Panc1 (cell line): ENCODE data around the gene SLC22A12. TPM values are rescaled to one million over a fixed set of nuclear protein-coding genes. Genes with fewer than 3 reads are reported as not detected.
A peak's percentile ranks its signal among the peaks of the same experiment; 100 is the strongest.
"Not testable (repeated sequence)": the region's sequence is repeated elsewhere in the genome, so short reads cannot be mapped to it uniquely, and the experiment has no call there.

Experiments
- ATAC-seq: fragments of 200-7000 bp; cut with Tn5 transposase; 2 replicates; pipeline ENCODE4 v1.9.1; 2020; ENCODE audit warnings: mild to moderate bottlenecking, moderate library complexity
- BruUV-seq: library from RNA; stranded (reverse); fragments of 400-500 nt; replicated peaks from 2 replicates; lab custom pipeline; 2021; lab: Mats Ljungman, UMichigan
- CTCF ChIA-PET: fragments of 300-600 bp; sonication (Branson Sonifier 250); formaldehyde crosslinking; loops from one replicate; lab custom pipeline; 2022; ENCODE audit warnings: antibody characterized with exemption; lab: Charles Lee
- POLR2A ChIA-PET: fragments of 300-600 bp; sonication (Branson Sonifier 250); formaldehyde crosslinking; loops from one replicate; lab custom pipeline; 2022; ENCODE audit warnings: antibody characterized with exemption; lab: Charles Lee
- DNase-seq: peaks from one replicate; pipeline ENCODE4 v3.0.0-alpha.2; 2010; ENCODE audit warnings: low read depth, low spot score
- H3K27ac ChIP-seq: 2 replicates; pipeline ENCODE4 v1.5.1; 2011; ENCODE audit warnings: mild to moderate bottlenecking, low read length, inconsistent platforms
- H3K27me3 ChIP-seq: fragments of 200-500 bp; sonication (Bioruptor generic); 2 replicates; pipeline ENCODE4 v1.6.0; 2014; ENCODE audit warnings: low read length, inconsistent platforms; ENCODE audit not compliant: control insufficient read depth, insufficient read depth
- H3K36me3 ChIP-seq: fragments of 200-500 bp; sonication (Bioruptor generic); 2 replicates; pipeline ENCODE4 v1.5.1; 2014; ENCODE audit warnings: inconsistent platforms, mild to moderate bottlenecking, low read length, moderate library complexity; ENCODE audit not compliant: control insufficient read depth, insufficient read depth
- H3K4me1 ChIP-seq: 2 replicates; pipeline ENCODE4 v1.5.1; 2011; ENCODE audit warnings: inconsistent platforms, mild to moderate bottlenecking, low read length, moderate library complexity; ENCODE audit not compliant: control insufficient read depth, insufficient read depth
- H3K4me3 ChIP-seq, 2 experiments: 2 replicates each; pipeline ENCODE4 v1.5.1; 2011 to 2012; ENCODE audit warnings: low read depth in 2 of 2, low read length in 2 of 2, mild to moderate bottlenecking in 2 of 2, inconsistent platforms in 1 of 2, moderate library complexity in 1 of 2
- H3K9me3 ChIP-seq: fragments of 200-500 bp; sonication (Bioruptor generic); 2 replicates; pipeline ENCODE4 v1.5.1; 2014; ENCODE audit warnings: low read depth, mild to moderate bottlenecking, inconsistent platforms, low read length, moderate library complexity; ENCODE audit not compliant: control insufficient read depth, insufficient read depth
- CTCF ChIP-seq: fragments of 450-650 bp; IDR thresholded peaks from 2 replicates; pipeline ENCODE4 v1.5.1; 2017; ENCODE audit warnings: mild to moderate bottlenecking
- POLR2AphosphoS5 ChIP-seq: IDR thresholded peaks from 2 replicates; pipeline ENCODE4 v1.6.1; 2012; ENCODE audit warnings: mild to moderate bottlenecking, low read depth, low read length, moderate library complexity
- REST ChIP-seq, 2 experiments: IDR thresholded peaks; 2 replicates each; pipeline ENCODE4 v1.6.1; 2011 to 2012; ENCODE audit warnings: low read depth in 2 of 2, control low read depth in 1 of 2, low read length in 1 of 2, mild to moderate bottlenecking in 1 of 2, moderate library complexity in 1 of 2; ENCODE audit not compliant: insufficient read depth in 1 of 2
- SIN3A ChIP-seq: IDR thresholded peaks from 2 replicates; pipeline ENCODE4 v1.6.1; 2012; ENCODE audit warnings: low read depth, mild to moderate bottlenecking, low read length, moderate library complexity, borderline replicate concordance; ENCODE audit not compliant: insufficient read depth
- TCF7L2 ChIP-seq: IDR thresholded peaks from 2 replicates; pipeline ENCODE4 v1.6.1; 2011; ENCODE audit warnings: mild to moderate bottlenecking, low read depth, low read length, inconsistent platforms
- in situ Hi-C: cut with HindIII; loops from 2 replicates; pipeline ENCODE4 v1.10.0; 2016; ENCODE audit warnings: low sequenced_read_pairs, low pct_unique_long_range_greater_than_20kb
- intact Hi-C: fragments of 100-400 bp; cut with micrococcal nuclease; formaldehyde crosslinking; loops from one replicate; pipeline ENCODE4 v1.10.0; 2022; ENCODE audit not compliant: unreplicated experiment
- total RNA-seq: library from RNA; stranded (reverse); gene quantifications from one replicate; pipeline ENCODE4 v1.2.1, GENCODE V29; 2021; ENCODE audit not compliant: unreplicated experiment

The SLC22A12 gene
- total RNA-seq, 1 experiment from 2014 or later: not detected

DNA sequence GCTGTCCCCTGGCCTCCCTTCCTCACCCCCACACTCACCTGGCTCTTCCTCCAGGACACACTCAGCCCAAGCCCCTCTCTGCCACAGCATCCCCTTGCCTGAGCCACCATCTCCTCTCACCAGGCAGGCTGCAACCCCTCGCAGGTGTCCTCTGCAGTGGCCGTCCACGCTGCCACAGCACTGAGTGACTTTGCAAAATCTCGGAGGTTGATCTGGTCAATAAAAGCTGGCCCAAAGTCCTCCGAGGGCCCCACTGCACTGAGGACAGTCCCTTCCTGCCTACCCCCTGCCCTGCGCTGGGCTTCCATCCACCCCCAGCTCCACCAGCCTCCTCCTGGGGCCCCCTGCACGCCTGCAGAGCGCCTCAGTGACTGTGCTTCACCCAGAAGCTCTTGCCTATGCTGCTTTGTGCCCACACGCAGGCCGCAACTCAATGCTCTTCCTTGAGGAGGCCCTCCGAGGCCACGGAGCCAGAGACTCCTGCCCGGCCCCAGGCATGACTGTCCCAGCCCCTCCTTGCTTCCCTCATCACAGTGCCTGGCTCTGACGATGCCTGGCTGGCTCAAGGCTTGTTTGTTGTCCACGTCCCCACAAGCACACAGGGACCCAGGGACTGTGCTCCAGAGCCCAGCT lies 30.8 kb upstream of the SLC22A12 start:
- Histone ChIP-seq H3K9me3 (no peaks in the 10 kb centered on the region), H3K27me3 (no peaks in the 10 kb centered on the region), H3K27ac (no peak overlapping the region), H3K4me1 (no peaks in the 10 kb centered on the region), H3K36me3 (no peaks in the 10 kb centered on the region), H3K4me3 (no peak overlapping the region)
- no TSS peak for BruUV-seq
- CTCF ChIA-PET: interaction anchor here (0.6 kb wide), 1 partner anchor 87 kb away, joined by 3 read pairs; no protein-coding TSS in a partner anchor
- POLR2A ChIA-PET: no interaction called here
- in situ Hi-C loops (no loop called here), intact Hi-C loops (no loop called here)
- DNase-seq (no peak), ATAC-seq (peak; percentile 29; the same call in 1 of the 2 replicates)
- TF ChIP-seq POLR2AphosphoS5: no peak
- TF ChIP-seq TCF7L2: no peak
- TF ChIP-seq CTCF: no peak
- no peak for TF ChIP-seq REST (IDR thresholded peaks at IDR 0.05; ENCODE audit: insufficient read depth in 1 of 2, low read depth in 2 of 2, low read length in 1 of 2)
- no peak for TF ChIP-seq SIN3A

DNA sequence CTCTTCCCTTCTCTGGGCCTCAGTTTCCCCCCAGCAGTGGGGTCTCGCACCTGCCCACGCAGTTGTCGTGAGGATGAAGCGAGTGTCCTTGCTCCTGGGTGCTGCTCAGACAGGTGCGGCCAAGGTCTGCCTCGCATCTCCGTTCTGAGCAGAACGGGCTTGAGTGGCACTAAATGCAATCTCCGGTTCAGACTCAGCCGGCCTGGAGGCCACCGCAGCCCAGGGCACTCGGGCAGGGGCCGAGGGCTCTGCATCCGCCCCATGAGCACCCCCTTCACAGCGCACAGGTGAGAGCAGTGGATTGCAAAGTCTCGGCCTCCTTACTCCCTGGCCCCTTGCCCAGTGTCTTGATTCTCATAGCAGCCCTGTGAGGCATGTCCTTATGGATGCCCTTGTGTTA lies 30.1 kb upstream of the SLC22A12 start:
- BruUV-seq: no TSS peak
- in situ Hi-C loops: no loop called here
- ChIA-PET POLR2A (no interaction called here), CTCF (no interaction called here)
- Histone ChIP-seq H3K4me3 (no peak overlapping the region), H3K9me3 (no peaks in the 10 kb centered on the region), H3K4me1 (no peaks in the 10 kb centered on the region), H3K27ac (no peak overlapping the region), H3K27me3 (no peaks in the 10 kb centered on the region), H3K36me3 (no peaks in the 10 kb centered on the region)
- DNase-seq (no peak), ATAC-seq (no peak)
- intact Hi-C loops: no loop called here
- TF ChIP-seq SIN3A (no peak), POLR2AphosphoS5 (no peak), CTCF (no peak), TCF7L2 (no peak), REST (IDR thresholded peaks at IDR 0.05; ENCODE audit: insufficient read depth in 1 of 2, low read depth in 2 of 2, low read length in 1 of 2) (no peak)

DNA sequence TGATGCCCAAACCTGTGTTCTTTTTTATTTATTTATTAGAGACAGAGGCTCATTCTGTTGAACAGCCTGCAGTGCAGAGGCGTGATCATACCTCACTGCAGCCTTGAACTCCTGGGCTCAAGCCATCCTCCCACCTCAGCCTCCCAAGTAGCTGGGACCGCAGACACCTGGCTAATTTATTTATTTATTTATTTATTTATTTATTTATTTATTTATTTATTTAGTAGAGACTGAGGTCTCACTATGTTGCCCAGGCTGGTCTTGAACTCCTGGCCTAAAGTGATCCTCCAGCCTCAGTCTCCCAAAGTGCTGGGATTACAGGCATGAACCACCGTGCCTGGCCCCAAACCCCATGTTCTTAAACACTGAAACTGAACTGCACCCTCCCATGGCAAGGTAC lies 29.6 kb upstream of the SLC22A12 start:
- H3K36me3 ChIP-seq, H3K4me3 ChIP-seq, H3K27ac ChIP-seq, H3K27me3 ChIP-seq, H3K4me1 ChIP-seq, DNase-seq, H3K9me3 ChIP-seq, POLR2A ChIA-PET, intact Hi-C loops, BruUV-seq, in situ Hi-C loops, ATAC-seq: not testable (repeated sequence)
- CTCF ChIA-PET: interaction anchor here (0.6 kb wide), 1 partner anchor 69 kb away, joined by 5 read pairs; no protein-coding TSS in a partner anchor
